ENCODE data around the gene OR8K3.

Gene OR8K3

GRCh38 chr11:56314844-56315243 lies at the start of gene OR8K3:
Gene OR8K3 (plus strand): TSS chr11:56315144. CDS start chr11:56318307, 3,163 bp downstream.
- DNase-seq: no peak

- DNase-seq: no peak
These were observed 43.9 kb upstream of the OR8K3 start for GRCh38 chr11:56271092-56271491.

GRCh38 chr11:56273854-56274253 lies 41.1 kb upstream of the OR8K3 start, which contains the start of gene OR5T1:
Gene OR5T1 (plus strand): TSS chr11:56274154. CDS start chr11:56275639, 1,485 bp downstream.
- no peak for DNase-seq

GRCh38 chr11:56292154-56292553 lies 22.8 kb upstream of the OR8K3 start, which contains the start of gene OR8H1:
Gene OR8H1 (minus strand): TSS chr11:56292254. CDS start chr11:56291062, 1,192 bp downstream.
- no peak for DNase-seq

GRCh38 chr11:56296898-56297297 lies 18.0 kb upstream of the OR8K3 start:
- DNase-seq: no peak

- no peak for DNase-seq
These were observed 7.1 kb upstream of the OR8K3 start for GRCh38 chr11:56307836-56308235.

- no peak for DNase-seq
These were observed 17.0 kb downstream of the OR8K3 start for GRCh38 chr11:56331861-56332491.

GRCh38 chr11:56333156-56333555 lies 18.2 kb downstream of the OR8K3 start:
- no peak for DNase-seq

- DNase-seq: no peak
These were observed 25.3 kb downstream of the OR8K3 start for GRCh38 chr11:56340289-56340688.

- DNase-seq: no peak
These were observed 30.8 kb downstream of the OR8K3 start, which contains the start of gene OR8K1 for GRCh38 chr11:56345739-56346138. Gene OR8K1 (plus strand): TSS chr11:56346039. CDS start chr11:56346039, 0 bp downstream.

- no peak for DNase-seq
These were observed 39.0 kb downstream of the OR8K3 start, which contains the start of gene OR8J1 for GRCh38 chr11:56353991-56354390. Gene OR8J1 (plus strand): TSS chr11:56354291. CDS start chr11:56360247, 5,956 bp downstream.
